GM12878 (cell line): ENCODE results near the gene DPP6. TPM values are rescaled to one million over a fixed set of nuclear protein-coding genes. Genes with fewer than 3 reads are reported as not detected.

Experiments used
- ATAC-seq: fragments of 200-7000 bp; cut with Tn5 transposase; 3 replicates; pipeline ENCODE4 v1.9.1; 2020; ENCODE audit warnings: mild to moderate bottlenecking, moderate library complexity
- BruUV-seq: library from RNA; stranded (reverse); fragments of 400-500 nt; replicated peaks from 2 replicates; lab custom pipeline; 2021; lab: Mats Ljungman, UMichigan
- CTCF ChIA-PET: fragments of 300-600 bp; sonication (Branson Sonifier 250); formaldehyde crosslinking; extraction: SDS; loops from one replicate; lab custom pipeline; 2021; ENCODE audit warnings: inconsistent platforms; lab: Yijun Ruan, JAX
- POLR2A ChIA-PET: fragments of 350-600 bp; formaldehyde crosslinking; extraction: SDS; loops from one replicate; lab custom pipeline; 2021; ENCODE audit warnings: inconsistent platforms; lab: Charles Lee
- RAD21 ChIA-PET: fragments of 300-600 bp; sonication (Branson Sonifier 250); formaldehyde crosslinking; loops from one replicate; lab custom pipeline; 2023; ENCODE audit warnings: antibody characterized with exemption; ENCODE audit not compliant: unreplicated experiment; lab: Charles Lee
- SMC1A ChIA-PET: fragments of 300-600 bp; sonication (Branson Sonifier 250); formaldehyde crosslinking; loops from one replicate; lab custom pipeline; 2023; ENCODE audit not compliant: unreplicated experiment, uncharacterized antibody; lab: Charles Lee
- DNase-seq: peaks from one replicate; pipeline ENCODE4 v3.0.0-alpha.2; 2011; ENCODE audit warnings: low read depth, low spot score
- FAIRE-seq: peaks from 3 replicates; lab custom pipeline; 2011; peaks lifted over from hg19 to GRCh38; lab: Jason Lieb, UNC
- H2AFZ ChIP-seq: 2 replicates; pipeline ENCODE4 v1.6.0; 2011; ENCODE audit warnings: low read depth, low read length, control low read depth; ENCODE audit not compliant: control insufficient read depth
- H3K27ac ChIP-seq: 2 replicates; pipeline ENCODE4 v1.5.1; 2011; ENCODE audit warnings: control low read depth; ENCODE audit not compliant: control insufficient read depth, insufficient read depth
- H3K27me3 ChIP-seq, 2 experiments: replicated peaks in 1 of 2; 2 replicates each; pipeline versions ENCODE4 v1.6.0 to v1.6.1; 2011; ENCODE audit warnings: low read length in 1 of 2; ENCODE audit not compliant: control insufficient read depth in 2 of 2, insufficient read depth in 2 of 2
- H3K36me3 ChIP-seq, 2 experiments: 2 replicates each; pipeline ENCODE4 v1.5.1; 2011; ENCODE audit warnings: low read length in 1 of 2; ENCODE audit not compliant: control insufficient read depth in 2 of 2, insufficient read depth in 2 of 2
- H3K4me1 ChIP-seq: 2 replicates; pipeline ENCODE4 v1.6.1; 2011; ENCODE audit warnings: mild to moderate bottlenecking, low read length, moderate library complexity, mixed read lengths; ENCODE audit not compliant: control insufficient read depth, insufficient read depth
- H3K4me2 ChIP-seq: 2 replicates; pipeline ENCODE4 v1.6.0; 2011; ENCODE audit warnings: control low read depth; ENCODE audit not compliant: control insufficient read depth, insufficient read depth
- H3K4me3 ChIP-seq: fragments of 200-600 bp; sonication (generic); 2 replicates; pipeline ENCODE4 v1.5.1; 2016
- H3K79me2 ChIP-seq: 2 replicates; pipeline ENCODE4 v1.6.0; 2011; ENCODE audit warnings: low read length; ENCODE audit not compliant: control insufficient read depth, insufficient read depth
- H3K9ac ChIP-seq: 2 replicates; pipeline ENCODE4 v1.8.0; 2011; ENCODE audit warnings: low read length, control low read depth, mixed read lengths; ENCODE audit not compliant: control insufficient read depth, insufficient read depth
- H3K9me3 ChIP-seq: replicated peaks from 3 replicates; pipeline ENCODE4 v1.5.1; 2011; ENCODE audit warnings: mild to moderate bottlenecking, low read length; ENCODE audit not compliant: control insufficient read depth, insufficient read depth
- H4K20me1 ChIP-seq: 2 replicates; pipeline ENCODE4 v1.6.0; 2011; ENCODE audit not compliant: control insufficient read depth, insufficient read depth
- BCLAF1 ChIP-seq: fragments of 450-650 bp; IDR thresholded peaks from 2 replicates; pipeline ENCODE4 v1.6.1; 2017; ENCODE audit warnings: antibody characterized with exemption, mild to moderate bottlenecking, moderate library complexity
- CREB1 ChIP-seq: IDR thresholded peaks from 2 replicates; pipeline ENCODE4 v1.6.1; 2012; ENCODE audit warnings: low read depth, mild to moderate bottlenecking, inconsistent platforms
- DPF2 ChIP-seq: fragments of 450-650 bp; IDR thresholded peaks from 2 replicates; pipeline ENCODE4 v1.6.1; 2017; ENCODE audit warnings: mild to moderate bottlenecking
- E4F1 ChIP-seq: fragments of 450-650 bp; IDR thresholded peaks from 2 replicates; pipeline ENCODE4 v1.6.1; 2018; ENCODE audit warnings: borderline replicate concordance, mild to moderate bottlenecking; ENCODE audit not compliant: partially characterized antibody
- HCFC1 ChIP-seq: fragments of 150-350 bp; IDR thresholded peaks from 2 replicates; pipeline ENCODE4 v1.6.1; 2014; ENCODE audit warnings: low read length
- LARP7 ChIP-seq: fragments of 450-650 bp; IDR thresholded peaks from 2 replicates; pipeline ENCODE4 v1.6.1; 2017; ENCODE audit warnings: mild to moderate bottlenecking
- MTA3 ChIP-seq: IDR thresholded peaks from 2 replicates; pipeline ENCODE4 v1.6.1; 2012; ENCODE audit warnings: low read length, inconsistent platforms, borderline replicate concordance
- NKRF ChIP-seq: fragments of 450-650 bp; conservative IDR thresholded peaks from 2 replicates; pipeline ENCODE4 v1.6.1; 2017; ENCODE audit warnings: mild to moderate bottlenecking, moderate library complexity
- POU2F2 ChIP-seq: IDR thresholded peaks from 3 replicates; pipeline ENCODE4 v1.6.1; 2011; ENCODE audit warnings: low read depth, mild to moderate bottlenecking, low read length, borderline replicate concordance
- RCOR1 ChIP-seq: conservative IDR thresholded peaks from 2 replicates; pipeline ENCODE4 v1.6.1; 2012; ENCODE audit warnings: low read depth, low read length, improper control_type of control experiment
- RFX5 ChIP-seq: IDR thresholded peaks from 2 replicates; pipeline ENCODE4 v1.6.1; 2011; ENCODE audit warnings: low read depth, low read length, improper control_type of control experiment
- SREBF1 ChIP-seq: IDR thresholded peaks from 2 replicates; pipeline ENCODE4 v1.6.1; 2012; ENCODE audit warnings: mild to moderate bottlenecking, low read length
- YBX1 ChIP-seq: fragments of 450-650 bp; IDR thresholded peaks from 2 replicates; pipeline ENCODE4 v1.6.1; 2016; ENCODE audit warnings: antibody characterized with exemption
- YY1 ChIP-seq: IDR thresholded peaks from 2 replicates; pipeline ENCODE4 v1.6.1; 2011; ENCODE audit warnings: low read depth, mild to moderate bottlenecking, low read length
- whole genome bisulfite sequencing: methylation state at CpG from one replicate; pipeline ENCODE4 v1.1.6; 2016; ENCODE audit warnings: low lambda C conversion rate; ENCODE audit not compliant: insufficient replicate concordance, insufficient coverage; ENCODE audit errors: missing lambda C conversion rate; 5-methylcytosine and 5-hydroxymethylcytosine counted together
- in situ Hi-C: fragments of 300-500 bp; cut with MboI; formaldehyde crosslinking; loops from 9 replicates; pipeline ENCODE4 v1.14.3; 2018; ENCODE audit warnings: mixed read lengths
- intact Hi-C: fragments of 100-400 bp; cut with micrococcal nuclease; formaldehyde crosslinking; loops from one replicate; pipeline ENCODE4 v1.14.2; 2022; ENCODE audit not compliant: unreplicated experiment
- polyA plus RNA-seq, 11 experiments: library from polyadenylated mRNA; depleted of rRNA in 4 of 11; unstranded in 6 of 11; stranded (reverse) in 5 of 11; fragments of >200 nt; fragmentation: Nextera tagmentation in 4 of 11; fragmentation: Illumina TruSeq in 1 of 11; extraction: Ambion mirVana in 4 of 11; extraction: Trizol in 1 of 11; gene quantifications; 1 replicate in 1 of 11; 2 replicates in 10 of 11; pipeline versions ENCODE4 v1.2.1 to v1.2.3, GENCODE V29; 2011 to 2016; ENCODE audit warnings: inconsistent platforms in 2 of 11, missing spikeins in 2 of 11, low read depth in 1 of 11
- total RNA-seq, 4 experiments: library from RNA; depleted of rRNA in 3 of 4; stranded (reverse); fragments of >200 nt in 3 of 4; fragmentation: Illumina TruSeq in 1 of 4; extraction: Trizol in 1 of 4; gene quantifications; 2 replicates each; pipeline versions ENCODE4 v1.2.1 to v1.2.3, GENCODE V29; 2013 to 2021

Gene DPP6
- total and polyA plus RNA-seq, 10 of the 15 experiments (the other 5 are each of a cell fraction or from before 2014, with no cell fraction given): not detected

GRCh38 chr7:154306036-154306435 lies 253.8 kb downstream of the DPP6 start (continued):
- TF ChIP-seq NKRF: no peak

- Histone ChIP-seq H3K9me3 (no peaks in the 10 kb centered on the region), H3K4me2 (no peak overlapping the region), H3K36me3 (no peaks in the 10 kb centered on the region), H3K27ac (no peak overlapping the region), H2AFZ (no peak overlapping the region), H3K79me2 (no peaks in the 10 kb centered on the region), H3K4me1 (no peaks in the 10 kb centered on the region), H3K27me3 (no peaks in the 10 kb centered on the region), H3K4me3 (no peak overlapping the region)
- no TSS peak for BruUV-seq
- ChIA-PET CTCF (no interaction called here), POLR2A (no interaction called here), RAD21 (no interaction called here), SMC1A (no interaction called here)
- no peak for DNase-seq
- in situ Hi-C loops (no loop called here), intact Hi-C loops (no loop called here)
- no peak for ATAC-seq
- 25% methylated on average over 5 of the region's 5 CpGs for WGBS
- no peak for TF ChIP-seq MTA3
- TF ChIP-seq YBX1: no peak
- TF ChIP-seq E4F1: no peak
- TF ChIP-seq RFX5: no peak
- TF ChIP-seq BCLAF1: no peak
- no peak for TF ChIP-seq POU2F2
- no peak for TF ChIP-seq DPF2
- no peak for TF ChIP-seq LARP7
- TF ChIP-seq SREBF1: no peak
- no peak for TF ChIP-seq CREB1
- TF ChIP-seq YY1: no peak
- TF ChIP-seq RCOR1: no peak
- TF ChIP-seq HCFC1: no peak
- TF ChIP-seq, all 136 proteins: peak for 0
- Histone ChIP-seq H4K20me1 (no peaks in the 10 kb centered on the region), H3K9ac (no peak overlapping the region)
- no peak for FAIRE-seq
Measured at GRCh38 chr7:154308928-154309327, 256.7 kb downstream of the DPP6 start.
